Activated T-cell treated with anti-CD3 and anti-CD28 coated beads, Interleukin-2, amount 50 U/mL, for 1 hour (primary cell): ENCODE measurements around the gene SNAI3.

ENCODE experiments used
- DNase-seq: peaks from one replicate; pipeline ENCODE4 v3.0.0-alpha.2; 2020

The SNAI3 gene

GRCh38 chr16:88665148-88665547 lies 21.2 kb downstream of the SNAI3 start:
- DNase-seq: no peak

- peak; percentile 94 for DNase-seq
Observed at GRCh38 chr16:88662843-88663606, 23.3 kb downstream of the SNAI3 start, which contains the start of gene MVD. Gene MVD, minus strand, starts transcription at chr16:88663091. Its CDS starts 11 bp downstream, at chr16:88663080.

- no peak for DNase-seq
Observed at GRCh38 chr16:88662222-88662842, 24.0 kb downstream of the SNAI3 start.

GRCh38 chr16:88661468-88661867 lies 24.8 kb downstream of the SNAI3 start:
- DNase-seq: no peak

- DNase-seq: no peak
Observed at GRCh38 chr16:88659160-88659559, 27.1 kb downstream of the SNAI3 start.

- DNase-seq: no peak
Observed at GRCh38 chr16:88658714-88659113, 27.6 kb downstream of the SNAI3 start.

GRCh38 chr16:88657371-88657770 lies 28.9 kb downstream of the SNAI3 start:
- no peak for DNase-seq

GRCh38 chr16:88656291-88656980 lies 29.9 kb downstream of the SNAI3 start:
- no peak for DNase-seq

- no peak for DNase-seq
Observed at GRCh38 chr16:88655733-88656281, 30.5 kb downstream of the SNAI3 start.

- no peak for DNase-seq
Observed at GRCh38 chr16:88655053-88655732, 31.1 kb downstream of the SNAI3 start.

- DNase-seq: no peak
Observed at GRCh38 chr16:88654363-88655052, 31.8 kb downstream of the SNAI3 start.

GRCh38 chr16:88653596-88654362 lies 32.5 kb downstream of the SNAI3 start:
- DNase-seq: no peak

- no peak for DNase-seq
Observed at GRCh38 chr16:88653101-88653500, 33.2 kb downstream of the SNAI3 start.

- no peak for DNase-seq
Observed at GRCh38 chr16:88652762-88653063, 33.6 kb downstream of the SNAI3 start.

GRCh38 chr16:88651989-88652761 lies 34.1 kb downstream of the SNAI3 start:
- no peak for DNase-seq

GRCh38 chr16:88651276-88651988 lies 34.9 kb downstream of the SNAI3 start:
- DNase-seq: peak; percentile 58

GRCh38 chr16:88650749-88651275 lies 35.5 kb downstream of the SNAI3 start, which contains the start of gene CYBA:
Gene CYBA, minus strand, starts transcription at chr16:88651053. Its CDS starts 40 bp downstream, at chr16:88651013.
- DNase-seq: peak; percentile 83

- peak; percentile 57 for DNase-seq
Observed at GRCh38 chr16:88649924-88650748, 36.2 kb downstream of the SNAI3 start.
